Measurements from ENCODE around the gene CGB3. TPM values are rescaled to one million over a fixed set of nuclear protein-coding genes. Genes with fewer than 3 reads are reported as not detected.

The CGB3 gene
- total RNA-seq, 2 experiments from 2014 or later, result not detected

Small RNA genes within 50 kb of the gene (microRNA-seq; reads per million reads assigned to microRNA genes)
- 1.6 reads per million for gene MIR6798 (ENCODE audit: borderline microRNAs expressed, borderline number of aligned reads, borderline replicate concordance)

Other genes starting within 250 kb of the CGB3 start
- 10 to 100 TPM; 59.8 to 61.5 TPM for gene BCAT2, start 213.3 kb downstream of the CGB3 start, total RNA-seq
- gene HSD17B14, start 187.8 kb downstream of the CGB3 start, total RNA-seq, result under 1 TPM in 1 of 2 experiments, not detected in 1; 0.31 TPM
- gene PLEKHA4, start 155.7 kb downstream of the CGB3 start, total RNA-seq, result 10 to 100 TPM; 10.5 to 11.0 TPM
- 10 to 100 TPM; 49.7 to 52.0 TPM for gene PPP1R15A, start 151.9 kb downstream of the CGB3 start, total RNA-seq
- under 1 TPM; 0.34 to 0.59 TPM for gene TULP2, start 125.6 kb downstream of the CGB3 start, total RNA-seq
- 100 to 1,000 TPM; 154 to 159 TPM for gene NUCB1, start 124.0 kb downstream of the CGB3 start, total RNA-seq
- gene DHDH, start 90.6 kb downstream of the CGB3 start, total RNA-seq, result 1 to 10 TPM; 2.0 to 2.8 TPM
- gene BAX, start 69.5 kb downstream of the CGB3 start, total RNA-seq, result 100 to 1,000 TPM; 173 to 181 TPM
- gene FTL, start 59.0 kb downstream of the CGB3 start, total RNA-seq, result 100 to 1,000 TPM; 870 to 900 TPM
- gene GYS1, start 31.0 kb downstream of the CGB3 start, total RNA-seq, result 10 to 100 TPM; 42.2 to 47.6 TPM
- gene RUVBL2, start 30.4 kb downstream of the CGB3 start, total RNA-seq, result 100 to 1,000 TPM; 107 to 109 TPM
- gene LHB, start 7.2 kb downstream of the CGB3 start, total RNA-seq, result under 1 TPM in 1 of 2 experiments, not detected in 1; 0.48 TPM
- not detected for gene CGB2, start 7.6 kb upstream of the CGB3 start, total RNA-seq
- not detected for gene CGB1, start 12.6 kb upstream of the CGB3 start, total RNA-seq
- not detected for gene CGB5, start 19.5 kb upstream of the CGB3 start, total RNA-seq
- gene CGB8, start 24.8 kb upstream of the CGB3 start, total RNA-seq, result not detected
- not detected for gene CGB7, start 33.4 kb upstream of the CGB3 start, total RNA-seq
- not detected for gene NTF4, start 40.5 kb upstream of the CGB3 start, total RNA-seq
- not detected for gene KCNA7, start 48.4 kb upstream of the CGB3 start, total RNA-seq
- 100 to 1,000 TPM; 180 to 190 TPM for gene SNRNP70, start 61.1 kb upstream of the CGB3 start, total RNA-seq
- 1 to 10 TPM; 5.1 to 5.6 TPM for gene LIN7B, start 90.0 kb upstream of the CGB3 start, total RNA-seq
- gene C19orf73, start 94.8 kb upstream of the CGB3 start, total RNA-seq, result 1 to 10 TPM; 1.4 TPM
- gene PPFIA3, start 95.2 kb upstream of the CGB3 start, total RNA-seq, result 1 to 10 TPM; 3.5 to 5.0 TPM
- gene HRC, start 131.1 kb upstream of the CGB3 start, total RNA-seq, result not detected
- gene TRPM4, start 133.5 kb upstream of the CGB3 start, total RNA-seq, result 1 to 10 TPM; 1.1 to 1.2 TPM